Stomach (tissue), 9 donors: Measurements from ENCODE around the gene KRR1. TPM values are rescaled to one million over a fixed set of nuclear protein-coding genes. Genes with fewer than 3 reads are reported as not detected.
"Not testable (repeated sequence)": the region's sequence is repeated elsewhere in the genome, so short reads cannot be mapped to it uniquely, and the experiment has no call there.

Experiments used
- DNase-seq, 2 donors: peaks; one replicate each; pipeline versions ENCODE4 v3.0.0 to v3.0.0-alpha.2; 2013 to 2019
- H3K27ac ChIP-seq, 5 donors: fragments of 200-600 bp in 4 of 5; sonication (generic) in 4 of 5; one replicate each; pipeline ENCODE4 v1.5.1; 2013 to 2019; ENCODE audit warnings: mild to moderate bottlenecking in 1 of 5, moderate library complexity in 1 of 5
- H3K27me3 ChIP-seq, 3 donors: fragments of 200-600 bp; sonication (generic); one replicate each; pipeline ENCODE4 v1.5.1; 2017 to 2019; ENCODE audit warnings: mixed run types in 1 of 3
- H3K36me3 ChIP-seq, 4 donors: fragments of 200-600 bp; sonication (generic); 1 replicate in 3 of 4; 2 replicates in 1 of 4; pipeline ENCODE4 v1.5.1; 2016 to 2019
- H3K4me1 ChIP-seq, 4 donors: fragments of 200-600 bp; sonication (generic); one replicate each; pipeline ENCODE4 v1.5.1; 2016 to 2019
- H3K4me3 ChIP-seq, 4 donors: fragments of 200-600 bp; sonication (generic) in 3 of 4; one replicate each; pipeline ENCODE4 v1.5.1; 2016 to 2019; ENCODE audit warnings: mild to moderate bottlenecking in 1 of 4
- H3K9me3 ChIP-seq, 4 donors: fragments of 200-600 bp; sonication (generic); one replicate each; pipeline ENCODE4 v1.5.1; 2016 to 2019
- EP300 ChIP-seq: sonication (generic); formaldehyde crosslinking; IDR thresholded peaks from one replicate; pipeline ENCODE4 v1.6.1; 2017; ENCODE audit warnings: antibody characterized with exemption
- POLR2A ChIP-seq, 4 donors: fragments of 450-650 bp; IDR thresholded peaks; one replicate each; pipeline ENCODE4 v1.6.1; 2016; ENCODE audit warnings: antibody characterized with exemption in 4 of 4, control low read depth in 2 of 4, mild to moderate bottlenecking in 1 of 4, moderate library complexity in 1 of 4
- POLR2AphosphoS5 ChIP-seq, 3 donors: sonication (generic); formaldehyde crosslinking; IDR thresholded peaks; one replicate each; pipeline ENCODE4 v1.6.1; 2016; ENCODE audit warnings: antibody characterized with exemption in 3 of 3
- WGBS, 5 donors: extraction: QIAGEN DNeasy Blood & Tissue Kit in 3 of 5; methylation state at CpG; one replicate each; pipeline versions ENCODE4 v1.1.5 to v1.1.7; 2013 to 2018; 5-methylcytosine and 5-hydroxymethylcytosine counted together
- intact Hi-C: fragments of 100-400 bp; cut with DNase I; formaldehyde crosslinking; loops from one replicate; pipeline ENCODE4 v1.15.1; 2023; ENCODE audit warnings: low total_unique reads
- polyA plus RNA-seq, 3 donors: library from polyadenylated mRNA; stranded (reverse); fragments of 200-250 nt; gene quantifications; one replicate each; pipeline ENCODE4 v1.2.3, GENCODE V29; 2013
- total RNA-seq, 5 donors: library from RNA; depleted of rRNA; stranded (reverse); fragments of >200 nt; gene quantifications; one replicate each; pipeline versions ENCODE4 v1.1.0 to v1.2.3, GENCODE V29; 2014 to 2016
- TF ChIP-seq, protein P1 (sequence below), 7 experiments: fragments of 450-650 bp in 4 of 7; fragments of 200-600 bp in 3 of 7; sonication (generic) in 3 of 7; IDR thresholded peaks; one replicate each; pipeline ENCODE4 v1.5.1; 2016 to 2019; ENCODE audit warnings: antibody characterized with exemption in 7 of 7, control low read depth in 2 of 7, mild to moderate bottlenecking in 1 of 7
- donor health status: healthy with polysubstance abuse.
- donor health status: Bipolar disorder and iron deficiency.
- donor health status: healthy.

The KRR1 gene
- total and polyA plus RNA-seq, 8 donors = 7.2 to 45.5 (median 13.0) TPM

- Histone ChIP-seq H3K9me3 (no peaks in the 10 kb centered on the region), H3K4me3 (no peak overlapping the region), H3K36me3 (peaks cover 0 to 17% (median 4%) of the 10 kb centered on the region in 4 donors), H3K27me3 (no peaks in the 10 kb centered on the region), H3K27ac (no peak overlapping the region), H3K4me1 (peaks cover 0 to 36% (median 11%) of the 10 kb centered on the region in 4 donors)
- DNase-seq = no peak
- TF ChIP-seq POLR2A (IDR thresholded peaks at IDR 0.05) (no peak), EP300 (no peak), POLR2AphosphoS5 (IDR thresholded peaks at IDR 0.05) (no peak)
- TF ChIP-seq, protein P1, sequence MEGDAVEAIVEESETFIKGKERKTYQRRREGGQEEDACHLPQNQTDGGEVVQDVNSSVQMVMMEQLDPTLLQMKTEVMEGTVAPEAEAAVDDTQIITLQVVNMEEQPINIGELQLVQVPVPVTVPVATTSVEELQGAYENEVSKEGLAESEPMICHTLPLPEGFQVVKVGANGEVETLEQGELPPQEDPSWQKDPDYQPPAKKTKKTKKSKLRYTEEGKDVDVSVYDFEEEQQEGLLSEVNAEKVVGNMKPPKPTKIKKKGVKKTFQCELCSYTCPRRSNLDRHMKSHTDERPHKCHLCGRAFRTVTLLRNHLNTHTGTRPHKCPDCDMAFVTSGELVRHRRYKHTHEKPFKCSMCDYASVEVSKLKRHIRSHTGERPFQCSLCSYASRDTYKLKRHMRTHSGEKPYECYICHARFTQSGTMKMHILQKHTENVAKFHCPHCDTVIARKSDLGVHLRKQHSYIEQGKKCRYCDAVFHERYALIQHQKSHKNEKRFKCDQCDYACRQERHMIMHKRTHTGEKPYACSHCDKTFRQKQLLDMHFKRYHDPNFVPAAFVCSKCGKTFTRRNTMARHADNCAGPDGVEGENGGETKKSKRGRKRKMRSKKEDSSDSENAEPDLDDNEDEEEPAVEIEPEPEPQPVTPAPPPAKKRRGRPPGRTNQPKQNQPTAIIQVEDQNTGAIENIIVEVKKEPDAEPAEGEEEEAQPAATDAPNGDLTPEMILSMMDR (IDR thresholded peaks at IDR 0.05) = peak in 1 of 7 experiments; percentile 15
- intact Hi-C loops = no loop called here
Measured at GRCh38 chr12:75488553-75488952, 22.9 kb downstream of the KRR1 start.

- Histone ChIP-seq H3K4me3 (no peak overlapping the region), H3K9me3 (no peaks in the 10 kb centered on the region), H3K4me1 (peaks cover 0 to 42% (median 16%) of the 10 kb centered on the region in 4 donors), H3K36me3 (peaks cover 0 to 9% (median 0%) of the 10 kb centered on the region in 4 donors), H3K27ac (no peak overlapping the region), H3K27me3 (no peaks in the 10 kb centered on the region)
- TF ChIP-seq EP300 (no peak), POLR2AphosphoS5 (IDR thresholded peaks at IDR 0.05) (no peak), POLR2A (IDR thresholded peaks at IDR 0.05) (no peak)
- TF ChIP-seq, protein P1 (IDR thresholded peaks at IDR 0.05) = no peak
- WGBS, 5 donors = 92 to 97% (median 94%) methylated on average over 4 of the region's 4 CpGs
- DNase-seq = no peak
- intact Hi-C loops = no loop called here
Measured at GRCh38 chr12:75487308-75487707, 24.1 kb downstream of the KRR1 start.

DNA sequence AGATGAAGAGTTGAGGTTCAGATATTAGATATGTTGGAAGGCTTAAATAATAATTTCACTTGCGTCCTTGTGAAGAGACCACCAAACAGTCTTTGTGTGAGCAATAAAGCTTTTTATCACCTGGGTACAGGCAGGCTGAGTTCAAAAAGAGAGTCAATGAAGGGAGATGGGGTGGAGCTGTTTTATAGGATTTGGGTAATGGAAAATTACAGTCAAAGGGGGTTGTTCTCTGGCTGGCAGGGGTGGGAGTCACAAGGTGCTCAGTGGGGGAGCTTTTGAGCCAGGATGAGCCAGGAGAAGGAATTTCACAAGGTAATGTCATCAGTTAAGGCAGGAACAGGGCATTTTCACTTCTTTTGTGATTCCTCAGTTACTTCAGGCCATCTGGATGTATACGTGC lies 27.0 kb downstream of the KRR1 start:
- DNase-seq, intact Hi-C loops, H3K27me3 ChIP-seq, H3K36me3 ChIP-seq, H3K9me3 ChIP-seq: not testable (repeated sequence)
- peak overlapping the region in 1 of 5 donors; percentile 85 for H3K27ac ChIP-seq
- peaks cover 0 to 47% (median 20%) of the 10 kb centered on the region in 4 donors for H3K4me1 ChIP-seq
- WGBS, 5 donors = 80 to 88% (median 86%) methylated on average over 2 of the region's 2 CpGs
- H3K4me3 ChIP-seq = peak overlapping the region in 1 of 4 donors; percentile 46

- H3K27ac ChIP-seq = peak overlapping the region in 4 of 5 donors; percentile 7 to 85 (median 64)
- peaks cover 0 to 9% (median 0%) of the 10 kb centered on the region in 4 donors for H3K36me3 ChIP-seq
- DNase-seq = no peak
- WGBS, 5 donors = 44 to 70% (median 65%) methylated on average over 2 of the region's 2 CpGs
- H3K9me3 ChIP-seq = no peaks in the 10 kb centered on the region
- H3K27me3 ChIP-seq = no peaks in the 10 kb centered on the region
- H3K4me1 ChIP-seq = peaks cover 0 to 43% (median 16%) of the 10 kb centered on the region in 4 donors
- intact Hi-C loops = no loop called here
- no peak for TF ChIP-seq EP300
- TF ChIP-seq POLR2AphosphoS5 (IDR thresholded peaks at IDR 0.05) = no peak
- TF ChIP-seq POLR2A (IDR thresholded peaks at IDR 0.05) = no peak
- TF ChIP-seq, protein P1 (IDR thresholded peaks at IDR 0.05) = no peak
- H3K4me3 ChIP-seq = peak overlapping the region in 3 of 4 donors; percentile 44 to 48 (median 46)
Measured at GRCh38 chr12:75483431-75483830, 28.0 kb downstream of the KRR1 start.

GRCh38 chr12:75482646-75483045 lies 28.8 kb downstream of the KRR1 start:
- Histone ChIP-seq H3K27me3 (no peaks in the 10 kb centered on the region), H3K4me1 (peaks cover 0 to 43% (median 16%) of the 10 kb centered on the region in 4 donors), H3K27ac (peak overlapping the region in 4 of 5 donors; percentile 30 to 86 (median 85)), H3K4me3 (peak overlapping the region; percentile 44 to 48 (median 46)), H3K9me3 (no peaks in the 10 kb centered on the region), H3K36me3 (peaks cover 0 to 6% (median 0%) of the 10 kb centered on the region in 4 donors)
- no peak for DNase-seq
- TF ChIP-seq, protein P1 (IDR thresholded peaks at IDR 0.05) = no peak
- TF ChIP-seq POLR2AphosphoS5 (IDR thresholded peaks at IDR 0.05) = peak in 1 of 3 donors; percentile 7
- intact Hi-C loops = no loop called here
- WGBS, 5 donors = 20 to 52% (median 36%) methylated on average over 4 of the region's 4 CpGs
